Nephron progenitor cell (in vitro differentiated cells): ENCODE data around the gene COL5A1.
A peak's percentile ranks its signal among the peaks of the same experiment; 100 is the strongest.

ENCODE experiments used
- DNase-seq: peaks from one replicate; pipeline ENCODE4 v3.0.0; 2021
- H3K27ac Mint-ChIP-seq: 2 replicates; pipeline ENCODE4 v1.8.0; 2021; ENCODE audit warnings: mild to moderate bottlenecking, moderate library complexity, mixed read lengths
- H3K27me3 Mint-ChIP-seq: 2 replicates; pipeline ENCODE4 v1.8.0; 2021; ENCODE audit warnings: mild to moderate bottlenecking, low read depth, mixed read lengths; ENCODE audit not compliant: poor library complexity
- H3K36me3 Mint-ChIP-seq: 2 replicates; pipeline ENCODE4 v1.8.0; 2021; ENCODE audit warnings: low read depth, mixed read lengths
- H3K4me1 Mint-ChIP-seq: 2 replicates; pipeline ENCODE4 v1.8.0; 2021; ENCODE audit warnings: mixed read lengths
- H3K4me3 Mint-ChIP-seq: 2 replicates; pipeline ENCODE4 v1.8.0; 2021; ENCODE audit warnings: mild to moderate bottlenecking, moderate library complexity, mixed read lengths
- H3K9me3 Mint-ChIP-seq: 2 replicates; pipeline ENCODE4 v1.8.0; 2021; ENCODE audit warnings: mild to moderate bottlenecking, moderate library complexity, mixed read lengths
- CTCF ChIP-seq: fragments of 200-600 bp; sonication (generic); IDR thresholded peaks from 2 replicates; pipeline ENCODE4 v1.5.0; 2021; ENCODE audit warnings: antibody characterized with exemption

The COL5A1 gene

GRCh38 chr9:134689321-134690181 is 47.9 kb downstream of the COL5A1 start:
- peaks cover 29% of the 10 kb centered on the region for H3K4me1 Mint-ChIP-seq

GRCh38 chr9:134690301-134690751 is 48.7 kb downstream of the COL5A1 start:
- Mint-ChIP-seq H3K4me1 (peaks cover 29% of the 10 kb centered on the region), H3K9me3 (no peaks in the 10 kb centered on the region), H3K27me3 (no peaks in the 10 kb centered on the region), H3K36me3 (no peaks in the 10 kb centered on the region), H3K4me3 (no peak overlapping the region), H3K27ac (no peak overlapping the region)
- no peak for TF ChIP-seq CTCF
- DNase-seq = no peak

More at GRCh38 chr9:134689321-134690181, 47.9 kb downstream of the COL5A1 start:
- Mint-ChIP-seq H3K27ac (no peak overlapping the region), H3K9me3 (no peaks in the 10 kb centered on the region), H3K4me3 (no peak overlapping the region), H3K36me3 (no peaks in the 10 kb centered on the region), H3K27me3 (no peaks in the 10 kb centered on the region)
- peak; percentile 88 for TF ChIP-seq CTCF
- DNase-seq = peak; percentile 83

GRCh38 chr9:134690946-134691694 is 49.5 kb downstream of the COL5A1 start:
- Mint-ChIP-seq H3K4me1 (peaks cover 29% of the 10 kb centered on the region), H3K27ac (no peak overlapping the region), H3K27me3 (no peaks in the 10 kb centered on the region), H3K9me3 (no peaks in the 10 kb centered on the region), H3K36me3 (no peaks in the 10 kb centered on the region), H3K4me3 (no peak overlapping the region)
- no peak for TF ChIP-seq CTCF
- DNase-seq = no peak

GRCh38 chr9:134691695-134692572 is 50.3 kb downstream of the COL5A1 start:
- H3K9me3 Mint-ChIP-seq = no peaks in the 10 kb centered on the region
- no peak for DNase-seq
- H3K27me3 Mint-ChIP-seq = no peaks in the 10 kb centered on the region
- H3K4me3 Mint-ChIP-seq = no peak overlapping the region
- peaks cover 29% of the 10 kb centered on the region for H3K4me1 Mint-ChIP-seq
- TF ChIP-seq CTCF = no peak
- peak overlapping the region; percentile 32 for H3K27ac Mint-ChIP-seq
- no peaks in the 10 kb centered on the region for H3K36me3 Mint-ChIP-seq

GRCh38 chr9:134692573-134692860 is 50.9 kb downstream of the COL5A1 start:
- peaks cover 29% of the 10 kb centered on the region for H3K4me1 Mint-ChIP-seq
- TF ChIP-seq CTCF = no peak
- H3K9me3 Mint-ChIP-seq = no peaks in the 10 kb centered on the region
- H3K27me3 Mint-ChIP-seq = no peaks in the 10 kb centered on the region
- H3K4me3 Mint-ChIP-seq = no peak overlapping the region
- no peak for DNase-seq
- peak overlapping the region; percentile 32 for H3K27ac Mint-ChIP-seq
- no peaks in the 10 kb centered on the region for H3K36me3 Mint-ChIP-seq
